Fibroblast of lung (primary cell): ENCODE measurements around the gene PFN3.
A peak's percentile ranks its signal among the peaks of the same experiment; 100 is the strongest.

ENCODE experiments used
- CTCF ChIP-seq, 2 donors: IDR thresholded peaks in 1 of 2; conservative IDR thresholded peaks in 1 of 2; 1 replicate in 1 of 2; 2 replicates in 1 of 2; pipeline ENCODE4 v1.5.1; 2011 to 2012; ENCODE audit warnings: low read length in 2 of 2, control low read depth in 1 of 2, inconsistent platforms in 1 of 2, low read depth in 1 of 2, mild to moderate bottlenecking in 1 of 2
- EZH2 ChIP-seq: IDR thresholded peaks from 2 replicates; pipeline ENCODE4 v1.5.1; 2012; ENCODE audit warnings: low read length, control low read depth, mild to moderate bottlenecking; ENCODE audit errors: missing control alignments

- TF ChIP-seq CTCF (conservative IDR thresholded peaks at IDR 0.05 in 1 of 2, IDR thresholded peaks at IDR 0.05 in 1 of 2; ENCODE audit: low read depth in 1 of 2, low read length in 2 of 2) = peak; percentile 37 to 53
- no peak for TF ChIP-seq EZH2
Measured at GRCh38 chr5:177370488-177371119, 29.9 kb downstream of the PFN3 start.
